Measurements from ENCODE around the gene MCHR1. TPM values are rescaled to one million over a fixed set of nuclear protein-coding genes. Genes with fewer than 3 reads are reported as not detected.

Gene MCHR1
- total RNA-seq, 1 donor from 2014 or later = not detected

GRCh38 chr22:40690370-40690769 is 11.1 kb downstream of the MCHR1 start:
- Histone ChIP-seq H3K27ac (no peak overlapping the region), H3K27me3 (no peaks in the 10 kb centered on the region), H3K36me3 (no peaks in the 10 kb centered on the region), H3K4me1 (peaks cover 8% of the 10 kb centered on the region), H3K4me3 (no peak overlapping the region), H3K9me3 (no peaks in the 10 kb centered on the region)
- TF ChIP-seq CTCF (IDR thresholded peaks at IDR 0.05) = no peak
- no peak for TF ChIP-seq POLR2AphosphoS5 (IDR thresholded peaks at IDR 0.05; ENCODE audit: insufficient read depth in 1 of 2, low read depth in 1 of 2)
- TF ChIP-seq POLR2A (IDR thresholded peaks at IDR 0.05) = no peak
- no peak for DNase-seq (ENCODE audit: extremely low spot score in 2 of 2)
- intact Hi-C loops (cut with DNase I) = no loop called here

GRCh38 chr22:40691532-40691931 is 12.2 kb downstream of the MCHR1 start:
- intact Hi-C loops (cut with DNase I) = no loop called here
- TF ChIP-seq POLR2AphosphoS5 (IDR thresholded peaks at IDR 0.05; ENCODE audit: insufficient read depth in 1 of 2, low read depth in 1 of 2) (no peak), CTCF (IDR thresholded peaks at IDR 0.05) (no peak), POLR2A (IDR thresholded peaks at IDR 0.05) (no peak)
- H3K9me3 ChIP-seq = no peaks in the 10 kb centered on the region
- H3K36me3 ChIP-seq = no peaks in the 10 kb centered on the region
- no peak overlapping the region for H3K4me3 ChIP-seq
- H3K27ac ChIP-seq = no peak overlapping the region
- H3K4me1 ChIP-seq = peaks cover 8% of the 10 kb centered on the region
- H3K27me3 ChIP-seq = no peaks in the 10 kb centered on the region
- DNase-seq (ENCODE audit: extremely low spot score in 2 of 2) = no peak

GRCh38 chr22:40694411-40694810 is 15.1 kb downstream of the MCHR1 start:
- no peaks in the 10 kb centered on the region for H3K36me3 ChIP-seq
- H3K27ac ChIP-seq = peak overlapping the region; percentile 21
- H3K4me3 ChIP-seq = no peak overlapping the region
- H3K4me1 ChIP-seq = peaks cover 8% of the 10 kb centered on the region
- no peak for DNase-seq (ENCODE audit: extremely low spot score in 2 of 2)
- TF ChIP-seq POLR2A (IDR thresholded peaks at IDR 0.05) (no peak), POLR2AphosphoS5 (IDR thresholded peaks at IDR 0.05; ENCODE audit: insufficient read depth in 1 of 2, low read depth in 1 of 2) (no peak), CTCF (IDR thresholded peaks at IDR 0.05) (no peak)
- intact Hi-C loops (cut with DNase I) = no loop called here
- H3K9me3 ChIP-seq = no peaks in the 10 kb centered on the region
- H3K27me3 ChIP-seq = no peaks in the 10 kb centered on the region

- no peak overlapping the region for H3K4me3 ChIP-seq
- no peaks in the 10 kb centered on the region for H3K27me3 ChIP-seq
- H3K27ac ChIP-seq = no peak overlapping the region
- TF ChIP-seq POLR2A (IDR thresholded peaks at IDR 0.05) (no peak), CTCF (IDR thresholded peaks at IDR 0.05) (no peak), POLR2AphosphoS5 (IDR thresholded peaks at IDR 0.05; ENCODE audit: insufficient read depth in 1 of 2, low read depth in 1 of 2) (no peak)
- H3K9me3 ChIP-seq = no peaks in the 10 kb centered on the region
- no peak for DNase-seq (ENCODE audit: extremely low spot score in 2 of 2)
- no peaks in the 10 kb centered on the region for H3K36me3 ChIP-seq
- intact Hi-C loops (cut with DNase I) = no loop called here
- no peaks in the 10 kb centered on the region for H3K4me1 ChIP-seq
Measured at GRCh38 chr22:40701274-40701673, 22.0 kb downstream of the MCHR1 start.

- TF ChIP-seq CTCF (IDR thresholded peaks at IDR 0.05) = no peak
- no peak for TF ChIP-seq POLR2A (IDR thresholded peaks at IDR 0.05)
- no peak for TF ChIP-seq POLR2AphosphoS5 (IDR thresholded peaks at IDR 0.05; ENCODE audit: insufficient read depth in 1 of 2, low read depth in 1 of 2)
- Histone ChIP-seq H3K27me3 (no peaks in the 10 kb centered on the region), H3K9me3 (no peaks in the 10 kb centered on the region), H3K36me3 (no peaks in the 10 kb centered on the region), H3K4me3 (no peak overlapping the region), H3K27ac (no peak overlapping the region), H3K4me1 (no peaks in the 10 kb centered on the region)
- intact Hi-C loops (cut with DNase I) = no loop called here
- no peak for DNase-seq (ENCODE audit: extremely low spot score in 2 of 2)
Measured at GRCh38 chr22:40703174-40703573, 23.9 kb downstream of the MCHR1 start.
